GM12878 (cell line): ENCODE measurements around the gene CDK5RAP3. TPM values are rescaled to one million over a fixed set of nuclear protein-coding genes. Genes with fewer than 3 reads are reported as not detected.

Source experiments
- CBFB ChIP-seq: IDR thresholded peaks from 2 replicates; pipeline ENCODE4 v1.6.1; 2016; ENCODE audit warnings: antibody characterized with exemption, low read depth
- CHD1 ChIP-seq: IDR thresholded peaks from 2 replicates; pipeline ENCODE4 v1.6.1; 2012; ENCODE audit warnings: low read depth, low read length, improper control_type of control experiment
- CHD2 ChIP-seq: IDR thresholded peaks from 2 replicates; pipeline ENCODE4 v1.6.1; 2011; ENCODE audit warnings: low read depth, low read length, improper control_type of control experiment, borderline replicate concordance
- CHD4 ChIP-seq: fragments of 200-600 bp; sonication (generic); IDR thresholded peaks from 2 replicates; pipeline ENCODE4 v1.6.1; 2016; ENCODE audit warnings: mild to moderate bottlenecking
- DPF2 ChIP-seq: fragments of 450-650 bp; IDR thresholded peaks from 2 replicates; pipeline ENCODE4 v1.6.1; 2017; ENCODE audit warnings: mild to moderate bottlenecking
- E2F4 ChIP-seq: IDR thresholded peaks from 2 replicates; pipeline ENCODE4 v1.6.1; 2012; ENCODE audit warnings: low read depth, low read length, improper control_type of control experiment
- GABPA ChIP-seq: IDR thresholded peaks from 2 replicates; pipeline ENCODE4 v1.6.1; 2014; ENCODE audit warnings: antibody characterized with exemption, low read depth, mild to moderate bottlenecking, inconsistent platforms
- GATAD2B ChIP-seq: fragments of 450-650 bp; conservative IDR thresholded peaks from 2 replicates; pipeline ENCODE4 v1.6.1; 2017; ENCODE audit warnings: low read depth, mild to moderate bottlenecking, moderate library complexity
- HDAC6 ChIP-seq: fragments of 200-600 bp; sonication (generic); IDR thresholded peaks from one replicate; pipeline ENCODE4 v1.8.0; 2017; ENCODE audit warnings: antibody characterized with exemption; ENCODE audit not compliant: unreplicated experiment
- MEF2A ChIP-seq: IDR thresholded peaks from 2 replicates; pipeline ENCODE4 v1.6.1; 2011; ENCODE audit warnings: low read depth, mild to moderate bottlenecking, low read length, moderate library complexity; ENCODE audit not compliant: insufficient read depth
- NBN ChIP-seq: fragments of 450-650 bp; IDR thresholded peaks from 2 replicates; pipeline ENCODE4 v1.6.1; 2016
- RBBP5 ChIP-seq: fragments of 200-600 bp; sonication (generic); conservative IDR thresholded peaks from 2 replicates; pipeline ENCODE4 v1.6.1; 2016
- SMAD1 ChIP-seq: fragments of 450-650 bp; IDR thresholded peaks from 2 replicates; pipeline ENCODE4 v1.6.1; 2018; ENCODE audit warnings: mild to moderate bottlenecking, low read depth; ENCODE audit not compliant: partially characterized antibody
- SP1 ChIP-seq: IDR thresholded peaks from one replicate; pipeline ENCODE4 v1.6.1; 2011; ENCODE audit warnings: low read depth, low read length
- USF2 ChIP-seq: IDR thresholded peaks from 2 replicates; pipeline ENCODE4 v1.6.1; 2011; ENCODE audit warnings: low read depth, low read length, improper control_type of control experiment, borderline replicate concordance
- polyA plus RNA-seq, 11 experiments: library from polyadenylated mRNA; depleted of rRNA in 4 of 11; unstranded in 6 of 11; stranded (reverse) in 5 of 11; fragments of >200 nt; fragmentation: Nextera tagmentation in 4 of 11; fragmentation: Illumina TruSeq in 1 of 11; extraction: Ambion mirVana in 4 of 11; extraction: Trizol in 1 of 11; gene quantifications; 1 replicate in 1 of 11; 2 replicates in 10 of 11; pipeline versions ENCODE4 v1.2.1 to v1.2.3, GENCODE V29; 2011 to 2016; ENCODE audit warnings: inconsistent platforms in 2 of 11, missing spikeins in 2 of 11, low read depth in 1 of 11
- total RNA-seq, 4 experiments: library from RNA; depleted of rRNA in 3 of 4; stranded (reverse); fragments of >200 nt in 3 of 4; fragmentation: Illumina TruSeq in 1 of 4; extraction: Trizol in 1 of 4; gene quantifications; 2 replicates each; pipeline versions ENCODE4 v1.2.1 to v1.2.3, GENCODE V29; 2013 to 2021

CDK5RAP3 gene
- total and polyA plus RNA-seq, 10 of the 15 experiments (the other 5 are each of a cell fraction or from before 2014, with no cell fraction given) = 69.4 to 237 (median 160) TPM

GRCh38 chr17:47970725-47971499, at the start of gene CDK5RAP3 (continued):
- TF ChIP-seq E2F4 = peak; percentile 51
- TF ChIP-seq DPF2 = peak; percentile 25; the same call in 1 of the 2 replicates
- no peak for TF ChIP-seq RBBP5
- peak; percentile 93 for TF ChIP-seq SP1
- TF ChIP-seq CHD2 = peak; percentile 90
- no peak for TF ChIP-seq USF2
- TF ChIP-seq GATAD2B = peak; percentile 70
- TF ChIP-seq CHD4 = no peak
- no peak for TF ChIP-seq GABPA
- TF ChIP-seq NBN = no peak; the same call in none of the 2 replicates
- TF ChIP-seq CHD1 = no peak
- no peak for TF ChIP-seq HDAC6
- TF ChIP-seq SMAD1 = no peak
- TF ChIP-seq CBFB = peak; percentile 39; the same call in 1 of the 2 replicates
- 0 out of 2 replicates have a peak, but pooled peaks have one; percentile 49 for TF ChIP-seq MEF2A
- TF ChIP-seq, all 136 proteins: peak for 60
